Caki2 (cell line): ENCODE results near the gene NLRC4. TPM values are rescaled to one million over a fixed set of nuclear protein-coding genes. Genes with fewer than 3 reads are reported as not detected.

ENCODE experiments used
- DNase-seq: peaks from one replicate; pipeline ENCODE4 v3.0.0-alpha.2; 2015; ENCODE audit warnings: low read depth
- in situ Hi-C: cut with HindIII; loops from 2 replicates; pipeline ENCODE4 v1.10.0; 2016; ENCODE audit warnings: low sequenced_read_pairs, low pct_unique_long_range_greater_than_20kb, mixed read lengths
- total RNA-seq: library from RNA; depleted of rRNA; stranded (reverse); fragments of >200 nt; shearing (Covaris generic); gene quantifications from 2 replicates; pipeline ENCODE4 v1.2.3, GENCODE V29; 2014; ENCODE audit warnings: low replicate concordance; rRNA removed

Gene NLRC4
- total RNA-seq, 1 experiment from 2014 or later, result not detected

- DNase-seq, result no peak
- in situ Hi-C loops, result no loop called here
These were observed 82.0 kb downstream of the NLRC4 start for GRCh38 chr2:32182667-32183066.

Other genes with a start within 250 kb of the NLRC4 start
- gene DPY30, start 225.1 kb downstream of the NLRC4 start, total RNA-seq, result 234 and 237 TPM in 2 replicates
- 18.9 and 21.3 TPM in 2 replicates for gene SPAST, start 201.3 kb downstream of the NLRC4 start, total RNA-seq
- gene SLC30A6, start 99.0 kb downstream of the NLRC4 start, total RNA-seq, result 22.9 and 25.8 TPM in 2 replicates
- gene YIPF4, start 13.0 kb upstream of the NLRC4 start, total RNA-seq, result 4.7 and 17.6 TPM in 2 replicates
- 26.3 and 38.2 TPM in 2 replicates for gene BIRC6, start 92.1 kb upstream of the NLRC4 start, total RNA-seq